Neural progenitor cell (in vitro differentiated cells): Measurements from ENCODE around the gene AP1AR.

Experiments
- EZH2 ChIP-seq: fragments of 200-600 bp; sonication (generic); IDR thresholded peaks from 2 replicates; pipeline ENCODE4 v1.6.1; 2017; ENCODE audit warnings: antibody characterized with exemption, mild to moderate bottlenecking, moderate library complexity
- EZH2phosphoT487 ChIP-seq: fragments of 200-600 bp; sonication (generic); IDR thresholded peaks from 2 replicates; pipeline ENCODE4 v1.6.1; 2017; ENCODE audit warnings: antibody characterized with exemption
- TF ChIP-seq, protein P1 (sequence below): fragments of 200-600 bp; sonication (generic); IDR thresholded peaks from 2 replicates; pipeline ENCODE4 v1.5.1; 2017; ENCODE audit warnings: antibody characterized with exemption, mild to moderate bottlenecking

DNA sequence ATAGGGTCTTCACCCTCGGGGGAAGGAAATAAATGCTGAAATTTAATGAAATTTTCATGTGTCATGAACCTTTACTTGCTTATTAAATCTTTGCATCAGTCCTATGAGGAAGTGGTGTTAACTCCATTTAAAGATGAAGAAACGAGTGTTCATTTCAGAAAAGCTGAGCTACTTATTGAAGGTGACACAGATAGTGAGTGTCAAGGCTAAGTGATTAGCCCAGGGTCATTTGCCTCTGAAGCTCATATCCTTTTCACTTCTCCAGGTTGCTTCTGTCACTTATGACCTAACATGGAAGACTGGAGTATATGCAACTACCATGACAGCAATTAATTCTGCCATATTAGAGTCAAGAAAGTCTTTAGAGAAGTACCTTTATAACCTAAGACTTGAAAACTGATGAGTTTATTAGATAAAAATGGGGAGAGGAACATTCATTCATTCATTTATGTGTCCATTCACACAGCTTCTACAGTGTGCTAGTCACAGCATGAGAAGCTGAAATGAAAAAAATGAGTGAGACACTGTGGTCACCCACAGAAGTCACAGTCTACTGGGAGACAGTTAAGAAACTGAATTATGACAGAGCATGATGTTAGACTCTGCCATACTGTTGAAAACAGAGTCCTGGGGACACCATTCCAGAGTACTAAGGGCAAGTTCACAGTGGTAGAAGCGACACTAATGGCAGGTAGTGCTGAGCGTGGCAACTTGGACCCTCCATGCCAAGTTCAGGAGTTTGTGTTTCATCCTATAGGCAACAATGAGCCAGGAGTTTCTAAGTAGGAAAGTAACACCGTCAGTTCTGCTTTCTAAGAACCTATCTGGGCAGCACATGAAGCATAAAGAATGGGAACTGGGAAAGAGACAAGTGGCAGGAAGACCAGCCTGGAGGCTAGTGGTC, 86.9 kb downstream of the AP1AR start:
- TF ChIP-seq, protein P1, sequence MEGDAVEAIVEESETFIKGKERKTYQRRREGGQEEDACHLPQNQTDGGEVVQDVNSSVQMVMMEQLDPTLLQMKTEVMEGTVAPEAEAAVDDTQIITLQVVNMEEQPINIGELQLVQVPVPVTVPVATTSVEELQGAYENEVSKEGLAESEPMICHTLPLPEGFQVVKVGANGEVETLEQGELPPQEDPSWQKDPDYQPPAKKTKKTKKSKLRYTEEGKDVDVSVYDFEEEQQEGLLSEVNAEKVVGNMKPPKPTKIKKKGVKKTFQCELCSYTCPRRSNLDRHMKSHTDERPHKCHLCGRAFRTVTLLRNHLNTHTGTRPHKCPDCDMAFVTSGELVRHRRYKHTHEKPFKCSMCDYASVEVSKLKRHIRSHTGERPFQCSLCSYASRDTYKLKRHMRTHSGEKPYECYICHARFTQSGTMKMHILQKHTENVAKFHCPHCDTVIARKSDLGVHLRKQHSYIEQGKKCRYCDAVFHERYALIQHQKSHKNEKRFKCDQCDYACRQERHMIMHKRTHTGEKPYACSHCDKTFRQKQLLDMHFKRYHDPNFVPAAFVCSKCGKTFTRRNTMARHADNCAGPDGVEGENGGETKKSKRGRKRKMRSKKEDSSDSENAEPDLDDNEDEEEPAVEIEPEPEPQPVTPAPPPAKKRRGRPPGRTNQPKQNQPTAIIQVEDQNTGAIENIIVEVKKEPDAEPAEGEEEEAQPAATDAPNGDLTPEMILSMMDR = no peak
- TF ChIP-seq EZH2phosphoT487 = no peak
- no peak for TF ChIP-seq EZH2
